Stimulated activated CD4-positive, alpha-beta T cell treated with anti-CD3 and anti-CD28 coated beads, Interleukin-1b, Interleukin-23, amount 100 ng/mL, for 4 hours (primary cell): ENCODE measurements around the gene STK32C.
"Not testable (repeated sequence)": the region's sequence is repeated elsewhere in the genome, so short reads cannot be mapped to it uniquely, and the experiment has no call there.

Experiments
- DNase-seq, 2 donors: peaks; one replicate each; pipeline ENCODE4 v3.0.0-alpha.2; 2020; ENCODE audit warnings: low read depth in 2 of 2

STK32C gene

GRCh38 chr10:132169766-132170560, 137.8 kb downstream of the STK32C start:
- DNase-seq: no peak

DNA sequence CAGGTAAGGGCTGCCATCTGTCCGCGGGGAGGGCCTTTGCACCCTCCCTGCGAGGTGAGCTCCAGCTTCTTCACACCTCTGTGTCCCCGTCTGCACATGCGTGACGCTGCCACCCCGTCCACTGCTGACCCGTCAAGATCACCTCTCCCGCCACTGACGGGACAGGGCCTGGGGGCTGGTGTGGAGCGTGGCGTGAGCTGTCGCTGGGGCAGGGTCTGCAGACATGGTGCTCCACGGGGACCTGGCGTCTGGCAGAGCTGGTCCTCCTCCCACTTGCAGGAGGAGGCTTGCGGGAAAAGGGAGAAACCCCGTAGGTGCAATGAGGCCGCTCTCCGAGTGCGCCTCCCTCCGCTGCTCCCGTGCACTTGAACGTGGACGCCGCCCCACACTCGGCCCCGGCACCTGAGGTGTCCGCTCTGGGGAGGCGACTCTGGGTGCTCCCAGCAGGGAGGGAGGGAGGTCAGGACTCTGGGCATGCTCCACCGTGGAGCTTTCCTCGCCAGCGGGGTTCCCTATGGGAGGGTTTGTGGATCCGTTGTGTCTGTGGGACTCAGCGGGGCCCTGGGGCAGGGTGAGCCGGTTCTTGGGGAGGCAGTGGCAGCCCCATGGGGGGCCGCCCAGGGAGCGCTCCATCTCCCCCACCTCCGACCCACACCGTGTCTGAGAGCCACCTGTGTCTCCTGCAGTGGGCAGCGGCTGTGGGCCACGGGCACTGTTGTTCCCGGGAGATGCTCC, 138.6 kb downstream of the STK32C start:
- no peak for DNase-seq

GRCh38 chr10:132168571-132169030, 139.1 kb downstream of the STK32C start:
- DNase-seq: no peak

GRCh38 chr10:132167976-132168375, 139.8 kb downstream of the STK32C start:
- DNase-seq: no peak

GRCh38 chr10:132167041-132167674, 140.6 kb downstream of the STK32C start:
- DNase-seq: no peak

DNA sequence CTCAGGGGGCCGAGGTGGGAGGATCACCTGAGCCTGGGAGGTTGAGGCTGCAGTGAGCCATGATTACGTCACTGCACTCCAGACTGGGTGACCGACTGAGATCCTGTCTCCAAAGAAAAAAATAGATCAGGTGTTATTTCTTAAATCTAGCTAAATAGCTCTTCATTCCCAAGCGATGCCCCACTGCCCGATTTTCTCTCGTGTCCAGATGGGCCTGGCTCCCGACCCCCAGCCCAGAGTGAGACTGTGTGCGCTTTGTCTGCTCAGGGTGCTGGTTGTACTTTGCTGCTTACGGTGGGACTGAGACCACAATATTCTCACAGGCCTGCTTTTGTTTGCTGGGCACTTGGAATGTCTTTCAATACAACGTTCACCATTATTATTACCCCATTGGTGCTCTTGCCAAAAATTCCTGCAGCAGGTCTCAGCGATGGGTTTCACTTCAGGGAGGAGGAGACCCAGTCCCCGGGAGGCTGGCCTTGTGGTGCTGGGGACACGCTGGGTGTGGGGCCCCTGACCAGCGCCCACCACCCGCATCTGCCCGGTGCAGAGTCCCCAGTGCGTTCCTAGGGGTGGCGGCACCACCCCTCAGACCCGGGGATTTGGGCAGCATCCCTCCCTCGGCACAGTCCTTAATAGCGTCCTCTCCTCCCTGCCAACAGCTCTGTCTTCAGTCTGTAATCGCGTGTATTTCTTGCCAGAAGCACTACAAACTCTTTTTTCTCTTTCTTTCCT, 141.4 kb downstream of the STK32C start:
- DNase-seq: no peak

DNA sequence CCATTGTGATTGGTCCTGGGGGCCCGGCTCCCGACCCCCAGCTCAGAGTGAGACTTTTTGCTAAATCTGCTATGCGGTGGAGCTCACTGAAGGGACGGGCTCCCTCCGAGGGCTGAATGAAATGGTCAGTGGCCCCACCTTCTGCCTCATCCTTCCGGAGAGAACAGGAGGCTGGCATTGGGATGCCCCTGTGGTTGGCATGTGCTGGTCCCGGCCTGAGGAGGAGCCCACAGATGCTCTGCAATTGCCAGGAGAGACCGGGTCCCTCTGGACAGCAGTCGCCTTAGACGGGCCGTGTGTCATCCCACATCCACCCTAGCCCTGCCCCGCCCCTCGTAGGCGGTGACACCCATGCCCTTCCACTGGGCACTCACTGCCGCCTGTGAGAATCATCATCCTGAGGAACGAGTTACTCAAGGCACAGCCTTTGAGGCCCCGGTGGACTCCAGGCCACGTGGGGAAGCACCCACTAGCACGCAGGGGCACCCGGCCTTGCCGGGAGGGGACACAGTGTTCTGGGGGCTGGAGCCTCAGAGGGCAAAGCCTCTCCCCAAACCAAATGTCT, 142.3 kb downstream of the STK32C start:
- no peak for DNase-seq

- no peak for DNase-seq
Observed at GRCh38 chr10:132164761-132165278, 142.9 kb downstream of the STK32C start.

- no peak for DNase-seq
Observed at GRCh38 chr10:132163826-132164515, 143.8 kb downstream of the STK32C start.

DNA sequence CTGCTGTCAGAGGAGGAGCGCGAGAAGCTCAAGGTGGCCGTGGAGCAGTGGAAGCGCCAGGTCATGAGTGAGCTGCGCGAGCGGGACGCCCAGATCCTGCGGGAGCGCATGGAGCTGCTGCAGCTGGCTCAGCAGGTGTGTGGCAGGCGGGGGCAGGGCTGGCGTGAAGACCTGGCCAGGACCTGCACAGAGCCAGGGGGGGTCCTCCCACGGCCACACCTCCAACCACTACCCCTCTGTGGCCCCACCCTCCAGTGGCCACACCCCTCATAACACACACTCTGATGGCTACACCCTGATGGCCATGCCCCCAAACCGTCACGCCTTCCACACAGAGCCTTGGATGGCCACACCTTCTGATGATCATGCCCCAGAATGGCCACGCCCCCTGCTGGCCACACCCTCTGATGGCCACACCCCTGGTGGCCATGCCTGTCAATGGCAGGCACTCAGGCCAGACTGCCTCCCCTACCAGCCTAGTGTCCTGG, 144.4 kb downstream of the STK32C start:
- DNase-seq: no peak

- DNase-seq: no peak
Observed at GRCh38 chr10:132162590-132163277, 145.0 kb downstream of the STK32C start.

DNA sequence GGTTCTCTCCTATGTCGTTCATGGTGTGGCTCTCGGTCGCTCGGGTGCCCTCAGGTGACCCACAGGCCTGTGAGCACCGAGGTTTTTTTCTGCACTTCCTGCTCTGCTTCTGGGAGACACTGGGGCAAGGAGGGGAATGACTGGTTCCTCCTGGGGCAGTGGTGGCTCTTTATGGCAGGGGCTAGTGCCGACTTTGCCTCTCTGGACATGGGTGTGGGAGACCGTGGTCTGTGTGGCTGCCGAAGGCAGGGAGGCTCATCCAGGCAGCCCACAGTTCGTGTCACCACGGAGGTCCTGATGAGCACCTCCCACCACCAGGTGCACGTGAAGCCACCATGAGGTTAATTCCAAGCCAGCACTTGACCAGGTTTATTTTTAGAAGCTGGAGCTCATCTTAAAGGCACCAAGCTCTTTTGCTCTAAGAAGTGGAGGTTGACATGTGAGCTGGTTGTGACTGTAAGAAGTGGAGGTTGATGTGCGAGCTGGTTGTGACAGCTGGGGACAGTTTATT, 145.7 kb downstream of the STK32C start:
- no peak for DNase-seq

GRCh38 chr10:132160834-132161622, 146.7 kb downstream of the STK32C start:
- DNase-seq: not testable (repeated sequence)

DNA sequence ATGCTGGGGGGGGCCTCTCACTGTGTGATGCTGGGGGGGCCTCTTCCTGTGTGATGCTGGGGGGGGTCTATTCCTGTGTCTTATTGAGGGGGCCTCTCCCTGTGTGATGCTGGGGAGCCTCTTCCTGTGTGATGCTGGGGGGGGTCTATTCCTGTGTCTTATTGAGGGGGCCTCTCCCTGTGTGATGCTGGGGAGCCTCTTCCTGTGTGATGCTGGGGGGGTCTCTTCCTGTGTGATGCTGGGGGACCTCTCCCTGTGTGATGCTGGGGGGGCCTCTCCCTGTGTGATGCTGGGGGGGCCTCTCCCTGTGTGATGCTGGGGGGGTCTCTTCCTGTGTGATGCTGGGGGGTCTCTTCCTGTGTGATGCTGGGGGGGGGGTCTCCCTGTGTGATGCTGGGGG, 147.5 kb downstream of the STK32C start:
- DNase-seq: not testable (repeated sequence)

- not testable (repeated sequence) for DNase-seq
Observed at GRCh38 chr10:132159302-132160230, 148.2 kb downstream of the STK32C start.

- no peak for DNase-seq
Observed at GRCh38 chr10:132158823-132159222, 148.9 kb downstream of the STK32C start.

GRCh38 chr10:132158122-132158741, 149.5 kb downstream of the STK32C start:
- no peak for DNase-seq
